Hematopoietic multipotent progenitor cell (in vitro differentiated cells): ENCODE data around the gene KCNK15. TPM values are rescaled to one million over a fixed set of nuclear protein-coding genes. Genes with fewer than 3 reads are reported as not detected.
"Not testable (repeated sequence)": the region's sequence is repeated elsewhere in the genome, so short reads cannot be mapped to it uniquely, and the experiment has no call there.

ENCODE experiments used
- DNase-seq, 3 donors: peaks; one replicate each; pipeline ENCODE4 v3.0.0-alpha.2; 2011 to 2015; ENCODE audit warnings: low read depth in 2 of 3, low spot score in 2 of 3
- total RNA-seq: library from RNA; depleted of rRNA; stranded (reverse); fragments of >200 nt; gene quantifications from one replicate; pipeline ENCODE4 v1.2.3, GENCODE V29; 2012

KCNK15 gene
- 0.27 TPM for total RNA-seq

- peak in 1 of 3 donors; percentile 20 for DNase-seq
These were observed at the start of gene KCNK15 for GRCh38 chr20:44745598-44746366. TSS of gene KCNK15 (plus strand) at chr20:44745865. CDS start at chr20:44745911, 46 bp downstream.

GRCh38 chr20:44696315-44696714 is 49.4 kb upstream of the KCNK15 start:
- DNase-seq = no peak

- DNase-seq = not testable (repeated sequence)
These were observed 48.6 kb upstream of the KCNK15 start for GRCh38 chr20:44697041-44697440.

- no peak for DNase-seq
These were observed 47.3 kb upstream of the KCNK15 start for GRCh38 chr20:44698351-44698750.

- no peak for DNase-seq
These were observed 45.4 kb upstream of the KCNK15 start for GRCh38 chr20:44700306-44700705.

GRCh38 chr20:44701118-44701857 is 44.4 kb upstream of the KCNK15 start:
- DNase-seq = no peak

GRCh38 chr20:44701858-44702256 is 43.8 kb upstream of the KCNK15 start:
- DNase-seq = no peak

- peak in 1 of 3 donors; percentile 38 for DNase-seq
These were observed 42.9 kb upstream of the KCNK15 start for GRCh38 chr20:44702776-44703175.

- no peak for DNase-seq
These were observed 42.3 kb upstream of the KCNK15 start for GRCh38 chr20:44703183-44703925.

GRCh38 chr20:44703956-44704488 is 41.6 kb upstream of the KCNK15 start:
- DNase-seq = no peak

GRCh38 chr20:44704551-44704971 is 41.1 kb upstream of the KCNK15 start:
- no peak for DNase-seq

GRCh38 chr20:44705364-44706094 is 40.1 kb upstream of the KCNK15 start:
- DNase-seq = no peak

- no peak for DNase-seq
These were observed 39.2 kb upstream of the KCNK15 start for GRCh38 chr20:44706301-44707017.

GRCh38 chr20:44707018-44707579 is 38.6 kb upstream of the KCNK15 start:
- DNase-seq = no peak

- no peak for DNase-seq
These were observed 36.3 kb upstream of the KCNK15 start for GRCh38 chr20:44709380-44709779.

- no peak for DNase-seq
These were observed 35.9 kb upstream of the KCNK15 start for GRCh38 chr20:44709797-44710196.

GRCh38 chr20:44711237-44711636 is 34.4 kb upstream of the KCNK15 start:
- no peak for DNase-seq

- DNase-seq = no peak
These were observed 31.5 kb upstream of the KCNK15 start for GRCh38 chr20:44714102-44714700.
